GM18498 (cell line): ENCODE results near the gene CCL1.

Experiments
- ATAC-seq: cut with Tn5 transposase; IDR thresholded peaks from one replicate; pipeline ENCODE4 v1.9.1; 2021; ENCODE audit warnings: mild to moderate bottlenecking, moderate library complexity; ENCODE audit not compliant: unreplicated experiment

CCL1 gene

DNA sequence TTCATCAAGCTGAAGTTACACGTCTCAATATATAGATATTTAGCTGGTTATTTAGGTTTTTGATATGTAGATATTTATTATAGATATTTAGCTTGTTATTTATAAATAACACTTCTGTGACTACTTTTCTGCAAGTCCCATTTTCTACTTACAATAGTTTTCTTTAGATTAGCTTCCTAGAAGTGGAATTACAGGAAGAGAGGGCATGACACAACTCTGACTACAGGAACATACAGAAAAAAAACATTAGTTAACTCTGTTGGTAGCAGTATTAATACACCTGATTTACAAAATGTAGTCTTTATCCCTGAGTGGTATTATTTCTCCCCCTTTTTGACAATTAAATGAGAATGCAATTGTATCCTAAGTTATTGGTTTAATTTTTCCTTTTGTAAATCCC, 21.2 kb upstream of the CCL1 start:
- no peak for ATAC-seq

DNA sequence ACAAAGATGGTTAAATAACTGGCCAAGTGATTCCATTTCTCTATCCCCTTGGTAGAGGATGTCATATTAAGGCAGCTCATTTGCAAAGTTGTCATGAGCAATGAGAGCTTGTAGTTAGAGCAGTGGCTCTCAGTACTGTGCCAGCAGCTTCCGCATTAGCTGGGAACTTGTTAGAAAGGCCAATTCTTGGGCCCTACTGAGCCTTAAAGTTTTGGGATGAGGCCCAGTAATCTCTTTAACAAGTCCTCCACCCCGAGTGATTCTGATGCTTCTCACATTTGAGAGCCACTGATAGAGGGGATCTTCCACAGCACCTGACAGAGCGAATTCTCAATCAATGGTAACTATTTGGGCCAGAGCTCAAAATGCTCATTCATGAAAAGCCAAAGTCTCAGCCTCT, 20.2 kb upstream of the CCL1 start:
- no peak for ATAC-seq

DNA sequence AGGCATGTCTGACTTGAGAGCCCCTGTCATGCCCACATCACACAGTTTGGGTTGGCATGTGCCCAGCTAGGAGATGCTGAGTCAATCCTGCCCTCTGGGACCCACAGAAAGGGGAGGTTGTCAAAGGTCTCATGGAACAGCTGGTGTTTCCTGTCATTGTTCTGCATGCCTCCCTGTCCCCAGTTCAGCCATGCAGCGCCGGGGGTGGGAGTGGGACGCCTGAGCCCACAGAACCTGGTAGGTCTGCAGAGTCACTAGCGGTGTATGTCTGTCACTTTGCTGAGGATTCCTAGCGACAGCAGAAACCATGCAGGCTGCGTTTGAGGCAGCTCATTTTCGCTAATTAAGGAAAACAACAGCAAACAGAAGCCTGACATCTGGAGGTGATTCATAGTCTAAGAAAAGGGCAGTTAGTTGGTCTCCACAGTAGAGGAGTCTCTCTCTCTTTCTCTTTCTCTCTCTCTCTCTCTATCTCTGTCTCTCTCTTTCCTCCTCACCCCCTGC, 19.6 kb upstream of the CCL1 start:
- no peak for ATAC-seq

DNA sequence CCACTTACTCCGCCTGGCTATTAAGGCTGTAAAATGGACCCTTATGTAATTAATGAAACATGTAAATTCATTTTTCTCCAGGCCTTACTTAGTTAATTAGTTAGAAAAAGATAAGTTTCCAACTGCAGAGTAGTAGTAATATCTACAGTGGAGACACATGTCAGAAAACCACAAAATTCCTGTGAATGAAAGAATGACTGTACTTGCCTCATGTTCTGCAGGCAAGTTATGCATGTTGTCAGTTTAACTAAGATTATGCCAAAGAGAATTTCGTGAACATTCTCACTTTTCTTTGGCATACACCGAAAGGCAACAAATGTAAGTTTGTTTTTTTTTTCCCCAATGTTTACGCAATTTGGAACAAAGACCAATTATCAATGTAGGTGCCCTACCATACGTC, 16.8 kb upstream of the CCL1 start:
- no peak for ATAC-seq

DNA sequence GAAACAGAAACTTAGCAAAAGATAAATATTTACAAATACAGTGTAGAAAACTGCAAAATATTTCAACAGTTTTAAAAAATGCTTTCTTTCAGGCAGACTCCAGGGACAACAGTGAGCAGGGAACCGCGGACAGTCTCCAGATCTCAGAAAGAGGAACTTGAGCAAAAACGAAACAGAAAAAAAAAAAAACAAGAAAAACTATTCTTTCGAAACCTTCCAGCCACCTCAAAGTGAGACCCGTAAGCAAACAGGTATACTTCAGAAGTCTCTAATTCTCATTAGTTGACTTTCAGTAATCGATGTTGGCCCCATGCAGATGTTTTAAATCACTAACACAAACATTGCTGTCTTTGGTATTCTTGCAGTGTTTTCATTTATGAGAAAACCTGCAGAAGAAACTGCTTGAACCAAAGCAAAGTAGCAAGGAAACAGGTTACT, 15.7 kb upstream of the CCL1 start:
- ATAC-seq = peak; percentile 67

DNA sequence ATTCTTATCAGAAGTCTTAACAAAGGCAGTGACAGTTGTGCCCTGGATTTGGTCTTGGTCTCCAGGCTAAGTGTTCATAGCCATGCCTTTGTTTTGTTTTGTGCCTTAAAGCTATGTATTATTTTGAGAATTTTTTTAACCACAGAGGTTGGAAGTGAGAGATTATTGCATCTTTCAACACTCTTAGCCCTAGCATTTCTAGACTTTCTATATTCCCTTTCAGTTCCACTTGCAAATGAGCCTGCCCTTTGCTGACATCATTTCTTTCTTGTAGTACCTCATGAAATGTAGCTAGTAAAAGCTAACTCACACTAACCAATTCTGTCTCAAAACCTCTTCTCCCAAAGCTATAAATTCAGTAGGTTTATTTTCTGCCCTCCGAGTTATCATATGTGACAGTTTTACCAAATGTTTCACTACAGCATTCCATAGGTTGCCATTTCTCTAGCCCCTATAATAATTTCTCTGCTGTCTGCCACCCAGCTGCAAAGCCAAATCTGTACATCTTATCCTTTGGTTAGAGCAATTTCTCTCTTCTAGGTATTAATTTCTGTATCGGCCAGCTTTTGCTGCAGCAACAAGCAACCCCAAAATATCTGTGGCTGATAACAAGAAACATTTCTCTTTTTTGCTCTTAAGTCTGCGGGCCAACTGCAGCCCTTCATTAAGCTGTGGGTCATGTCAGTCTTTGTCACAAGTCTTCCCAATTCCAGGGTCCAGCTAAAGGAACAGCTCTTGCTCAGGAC, 14.2 kb upstream of the CCL1 start:
- peak; percentile 64 for ATAC-seq

DNA sequence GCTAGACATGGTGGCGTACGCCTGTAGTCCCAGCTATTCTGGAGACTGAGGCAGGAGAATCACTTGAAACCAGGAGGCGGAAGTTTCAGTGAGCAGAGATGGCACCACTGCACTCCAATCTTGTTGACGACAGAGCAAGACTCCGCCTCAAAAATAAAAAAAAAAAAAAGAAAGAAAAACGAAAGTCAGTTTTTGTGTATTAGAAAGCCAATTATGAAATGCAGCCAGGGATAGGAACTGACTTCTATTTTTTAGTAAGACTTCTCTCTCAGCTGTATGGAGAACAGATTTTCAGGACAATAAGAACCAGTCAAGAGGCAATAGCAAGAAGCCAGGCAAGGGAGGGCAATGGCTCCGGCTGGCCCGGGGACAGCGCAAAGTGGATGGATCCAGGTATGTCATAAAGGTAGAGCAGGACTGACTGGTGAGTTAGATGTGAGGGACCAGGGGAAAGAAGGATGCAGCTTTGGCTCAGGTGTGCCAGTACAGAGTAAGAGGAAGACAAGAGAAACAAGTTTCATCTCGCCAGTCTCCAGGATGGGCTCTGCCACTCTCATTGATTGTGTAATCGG, 12.5 kb upstream of the CCL1 start:
- no peak for ATAC-seq

DNA sequence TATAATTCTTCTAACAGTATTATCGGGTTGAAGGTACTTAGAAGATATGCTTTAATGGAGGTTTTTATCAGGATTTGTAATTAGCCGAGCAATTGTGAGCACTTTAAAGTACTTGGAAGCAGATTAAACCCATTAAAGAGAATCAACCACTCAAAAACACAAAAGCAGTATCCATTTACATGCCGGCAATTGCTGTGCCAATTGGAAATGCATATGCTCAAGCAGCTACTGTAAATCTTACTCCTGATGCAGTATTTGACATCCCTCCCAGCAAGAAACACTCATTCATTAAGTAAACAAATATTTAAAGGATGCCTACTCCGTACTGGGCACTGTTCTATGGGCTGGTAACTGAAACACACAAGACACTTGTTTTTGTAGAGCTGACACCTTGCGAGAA, 11.4 kb upstream of the CCL1 start:
- no peak for ATAC-seq

DNA sequence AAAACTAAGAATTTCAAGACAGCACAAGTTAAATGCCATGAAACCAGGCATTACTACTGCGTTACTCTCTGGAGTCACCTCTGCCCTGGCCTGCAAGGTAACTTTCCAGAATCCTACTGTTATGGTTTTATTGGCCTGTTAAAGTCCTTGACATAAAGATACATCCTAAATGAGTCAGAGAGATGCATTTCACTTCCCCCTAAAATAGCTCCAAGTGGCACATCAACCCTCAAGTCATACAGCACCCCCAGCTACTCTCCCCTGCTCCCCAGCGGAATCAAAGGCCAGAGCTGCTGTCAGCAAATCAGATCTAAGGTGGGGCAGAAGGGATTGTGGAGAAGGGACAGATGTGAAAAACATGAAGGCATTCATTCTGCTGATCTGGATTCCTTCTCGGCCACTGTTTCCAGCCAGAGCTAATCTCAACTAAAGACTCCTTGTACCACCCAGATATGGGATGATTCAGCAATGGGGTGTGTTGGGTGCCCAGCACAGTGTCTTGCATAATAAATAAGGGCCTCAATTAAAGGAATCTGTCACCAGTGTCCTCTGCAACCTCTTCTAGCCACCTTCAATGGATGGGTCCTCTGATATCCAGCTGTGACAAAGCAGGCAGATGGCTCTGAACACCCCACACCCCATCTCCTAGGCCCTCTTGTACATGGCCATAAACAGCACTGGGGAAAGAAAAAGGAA, 8.5 kb upstream of the CCL1 start:
- no peak for ATAC-seq

DNA sequence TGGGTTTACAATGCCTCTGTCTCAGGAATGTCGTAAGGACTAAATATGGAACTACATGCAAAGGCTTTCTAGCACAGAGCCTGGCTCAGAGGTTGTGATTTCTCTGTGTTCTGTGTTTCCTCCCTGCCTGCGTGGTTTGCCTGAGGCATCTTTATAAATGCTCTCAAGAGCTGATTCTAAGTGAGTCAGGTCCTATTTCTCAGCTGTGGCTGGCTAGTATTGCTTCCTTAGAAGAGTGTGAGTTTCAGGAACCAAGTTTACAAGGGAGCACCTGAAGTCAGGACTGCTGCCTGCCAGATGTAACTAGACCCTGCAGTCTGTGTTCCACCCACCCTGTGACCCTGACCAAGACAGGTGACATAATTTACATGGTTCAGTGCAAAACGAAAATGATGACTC, 8.0 kb upstream of the CCL1 start:
- peak; percentile 58 for ATAC-seq

DNA sequence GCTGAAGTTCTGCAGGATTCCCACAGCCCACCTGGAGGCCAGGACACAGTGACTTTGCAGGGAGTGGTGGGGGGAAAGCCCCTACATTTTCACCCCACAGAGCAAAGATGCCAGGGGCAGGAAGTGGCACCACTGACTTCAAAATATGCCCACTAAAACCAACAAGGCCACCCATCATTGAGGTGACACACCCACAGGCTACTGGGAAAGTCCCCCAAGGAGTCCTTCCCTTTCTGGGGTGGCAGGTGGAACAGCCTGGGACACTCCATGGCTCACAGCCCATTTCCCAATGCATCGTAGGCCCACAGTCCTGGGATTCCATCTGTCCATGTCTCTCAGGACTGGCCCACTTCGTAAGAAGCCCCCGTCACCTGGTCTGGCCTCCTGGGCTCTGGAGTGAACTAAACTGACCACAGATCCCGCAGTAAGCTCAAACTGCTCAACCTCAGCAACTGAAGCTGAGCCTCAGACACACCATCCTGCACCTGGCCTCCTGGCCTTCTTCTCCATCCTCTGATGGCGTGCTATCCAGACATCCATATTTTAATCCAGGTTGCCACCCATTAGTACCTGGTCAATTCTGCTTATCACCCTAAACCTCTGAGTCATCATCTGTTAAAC, 7.5 kb upstream of the CCL1 start:
- ATAC-seq = no peak

DNA sequence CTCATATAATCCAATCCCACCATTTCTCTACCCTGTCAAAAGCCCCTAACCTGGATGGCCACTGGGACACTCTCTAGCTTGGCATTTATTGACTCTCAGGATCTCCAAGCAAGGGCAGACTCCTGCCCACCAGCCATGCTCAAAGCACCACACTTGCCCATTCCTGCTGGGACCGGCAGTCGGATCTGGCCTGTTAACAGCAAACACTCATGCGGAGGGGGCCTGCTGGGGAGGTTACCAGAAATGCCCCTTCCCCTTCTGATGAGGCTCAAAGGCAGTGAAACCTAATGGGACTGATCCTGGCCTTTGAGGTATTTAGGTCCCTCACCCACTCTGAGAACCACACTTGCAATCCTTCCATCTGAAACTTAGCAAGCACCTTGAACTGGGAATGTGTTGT, 6.5 kb upstream of the CCL1 start:
- ATAC-seq = no peak

DNA sequence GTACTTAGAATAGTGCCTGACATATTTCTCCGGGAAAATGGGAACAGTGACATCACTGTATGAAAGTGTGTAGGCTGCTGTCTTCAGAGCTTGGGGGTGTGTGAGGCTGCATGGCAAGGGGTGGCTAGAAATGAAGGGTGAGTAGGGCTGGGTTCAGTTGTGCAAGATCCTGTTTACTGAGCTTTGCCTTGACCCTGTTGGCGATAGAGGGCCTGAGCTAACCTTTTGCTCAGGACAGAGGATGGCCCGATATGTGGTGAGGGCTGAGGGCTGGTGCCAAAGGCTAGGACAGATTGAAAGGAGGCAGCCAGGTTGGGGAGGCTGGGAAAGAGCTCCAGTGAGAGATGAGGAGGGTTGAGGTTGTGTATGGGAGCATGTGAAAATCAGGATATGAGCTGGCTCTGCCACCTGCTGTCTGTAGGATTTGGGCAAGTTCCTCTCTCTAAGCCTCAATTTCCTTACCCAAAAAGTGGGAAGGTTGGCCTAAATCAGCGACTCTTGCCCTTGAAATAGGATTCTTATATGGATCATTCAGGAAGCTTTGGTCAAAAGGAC, 6.0 kb upstream of the CCL1 start:
- ATAC-seq = no peak

DNA sequence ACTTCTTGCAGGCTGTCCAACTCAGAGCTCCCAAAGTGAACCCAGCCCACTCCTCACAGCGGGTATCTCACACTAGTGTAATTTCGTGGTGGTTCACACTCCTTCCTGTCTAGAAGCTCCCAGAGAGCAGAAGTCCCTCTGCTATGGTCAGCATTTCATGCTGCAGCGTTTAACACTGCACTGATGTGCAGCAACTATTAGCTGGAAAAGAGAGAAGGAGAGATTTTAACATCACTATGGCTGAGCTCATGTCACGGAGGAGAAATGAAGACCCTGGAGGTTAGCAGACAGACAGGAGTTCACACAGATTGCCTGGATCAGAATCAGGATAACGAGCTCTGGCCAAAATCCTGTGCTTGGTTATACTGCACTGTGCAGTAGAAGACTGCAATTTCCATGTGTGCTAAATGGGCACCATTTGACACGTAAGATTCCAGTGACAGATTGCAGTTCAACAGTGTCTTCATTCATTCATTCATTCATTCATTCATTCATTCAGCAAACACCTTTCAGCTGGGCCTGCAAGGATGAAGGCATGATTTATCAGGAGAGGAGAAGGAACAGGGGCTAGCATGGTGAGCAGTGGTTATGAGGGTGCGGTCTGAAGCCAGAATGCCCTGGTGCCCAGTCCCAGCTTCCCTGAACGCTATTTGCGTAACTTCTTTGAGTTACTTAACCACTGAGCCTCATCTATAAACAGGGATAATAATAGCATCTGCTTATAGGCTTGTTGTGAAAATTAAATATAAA, 5.3 kb upstream of the CCL1 start:
- no peak for ATAC-seq

DNA sequence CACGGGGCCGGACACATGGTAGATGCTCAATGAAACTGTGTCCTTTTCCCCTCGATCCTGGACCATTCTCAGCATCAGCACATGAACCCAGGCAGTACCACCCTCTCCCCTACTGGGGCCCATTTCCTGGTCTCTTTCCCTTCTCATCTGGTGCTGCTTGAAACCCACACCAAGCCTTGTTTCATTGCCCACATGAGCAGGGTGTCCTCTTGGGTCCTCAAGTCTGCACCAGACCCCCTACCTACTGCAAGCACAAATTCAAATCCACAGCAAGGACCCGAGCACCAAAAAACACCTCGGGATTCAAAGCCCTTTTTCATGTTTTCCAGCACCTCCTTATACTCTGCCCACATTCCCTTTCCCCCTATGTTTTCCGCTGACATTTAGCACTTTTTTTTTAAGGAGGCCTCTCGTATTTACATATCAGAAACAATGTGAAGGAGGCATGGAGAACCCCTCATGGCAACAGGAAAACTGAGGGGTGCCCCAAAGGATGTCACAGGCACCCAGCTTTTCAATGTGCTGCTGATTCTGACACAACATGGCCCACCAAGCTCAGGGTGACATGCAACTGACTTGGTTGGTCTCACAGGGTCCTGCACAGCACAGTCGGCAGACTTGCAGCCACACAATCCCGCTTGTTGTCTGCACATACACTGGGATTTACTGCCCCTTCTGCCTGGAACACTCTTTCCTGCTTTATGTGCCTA, 4.6 kb upstream of the CCL1 start:
- no peak for ATAC-seq

DNA sequence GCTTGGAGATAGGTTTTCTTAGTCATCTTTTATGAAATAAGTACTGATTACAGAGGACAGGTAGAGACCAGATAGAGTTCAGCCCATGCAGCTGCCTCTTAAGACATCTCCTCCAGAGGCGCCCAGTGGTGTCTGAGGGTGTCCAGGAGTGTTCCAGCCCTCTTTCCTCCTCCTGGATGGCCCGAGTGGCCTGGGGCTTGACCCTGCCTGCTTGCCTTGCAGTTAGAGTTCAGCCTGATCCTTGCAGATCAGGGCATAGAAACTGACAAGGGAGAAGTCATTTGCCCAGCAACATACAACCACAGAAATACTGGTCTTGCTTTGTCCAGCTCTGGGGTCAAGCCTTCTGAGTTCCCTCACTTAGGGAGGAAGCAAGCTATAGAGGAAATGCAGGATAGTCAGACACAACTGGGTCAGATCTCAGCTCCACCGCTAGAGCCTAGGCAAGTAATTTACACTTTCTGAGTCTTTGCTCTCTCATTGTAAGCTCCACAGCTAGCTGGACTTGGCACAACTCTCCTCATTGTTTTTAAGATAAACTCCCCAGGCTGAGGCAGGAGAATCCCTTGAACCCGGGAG, 3.6 kb upstream of the CCL1 start:
- ATAC-seq = no peak

DNA sequence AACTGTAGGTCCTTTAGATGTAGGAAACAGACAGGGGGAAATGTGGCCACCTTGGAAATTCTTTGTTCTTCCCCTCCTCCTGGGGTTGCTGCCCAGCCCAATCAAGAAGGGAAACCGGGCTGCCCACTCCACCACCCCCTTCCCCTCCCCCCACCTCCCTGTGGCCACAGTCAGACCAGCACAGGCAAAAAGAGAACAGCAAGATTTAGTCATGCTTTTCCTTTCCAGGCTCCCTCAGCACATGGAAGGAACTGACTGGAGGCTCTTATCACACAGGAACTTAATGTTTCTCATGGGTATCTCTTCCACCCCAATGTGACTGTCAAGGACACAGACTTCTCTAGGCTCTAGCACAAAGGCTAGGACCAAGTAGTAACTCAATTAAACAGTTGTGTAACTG, 3.0 kb upstream of the CCL1 start:
- ATAC-seq = no peak

DNA sequence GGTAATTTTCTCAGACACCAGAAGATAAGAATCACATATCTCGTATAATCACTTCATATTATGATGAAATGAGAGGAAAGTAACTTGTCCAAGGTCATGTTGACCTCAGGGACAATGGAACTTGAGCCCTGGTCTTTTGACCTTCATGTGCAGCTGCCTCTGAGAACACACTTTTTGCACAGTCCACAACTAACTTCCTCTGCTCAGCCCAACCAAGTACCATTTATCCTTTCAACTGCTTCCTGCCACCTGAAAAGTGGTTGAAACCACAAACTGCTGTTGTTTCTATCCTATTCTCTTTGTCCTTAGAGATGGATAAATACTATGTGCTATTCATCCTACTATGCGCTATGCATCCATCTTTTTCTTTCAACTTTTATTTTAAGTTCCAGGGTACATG, 2.3 kb upstream of the CCL1 start:
- no peak for ATAC-seq

DNA sequence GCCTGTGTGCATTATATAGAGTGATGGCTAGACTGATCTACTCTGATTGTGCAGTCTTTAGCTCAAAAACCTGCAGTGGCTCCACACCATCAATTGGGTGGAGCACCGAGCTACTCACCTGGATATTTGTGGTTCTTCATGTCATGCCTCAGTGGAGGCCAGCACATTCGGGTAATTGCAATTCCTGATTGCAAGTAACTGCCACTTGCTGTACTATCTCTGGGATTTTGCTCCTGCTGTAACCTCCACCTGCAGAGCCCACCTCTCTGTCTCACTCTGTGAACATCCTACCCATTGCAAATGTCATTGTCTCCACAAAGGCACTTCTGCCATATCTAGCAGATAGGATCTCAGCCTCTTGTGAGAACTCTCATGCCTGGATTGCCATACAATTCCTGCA, 1.7 kb upstream of the CCL1 start:
- no peak for ATAC-seq
